Measurements from ENCODE around the gene PAQR3.
"Not testable (repeated sequence)": the region's sequence is repeated elsewhere in the genome, so short reads cannot be mapped to it uniquely, and the experiment has no call there.

Gene PAQR3

DNA sequence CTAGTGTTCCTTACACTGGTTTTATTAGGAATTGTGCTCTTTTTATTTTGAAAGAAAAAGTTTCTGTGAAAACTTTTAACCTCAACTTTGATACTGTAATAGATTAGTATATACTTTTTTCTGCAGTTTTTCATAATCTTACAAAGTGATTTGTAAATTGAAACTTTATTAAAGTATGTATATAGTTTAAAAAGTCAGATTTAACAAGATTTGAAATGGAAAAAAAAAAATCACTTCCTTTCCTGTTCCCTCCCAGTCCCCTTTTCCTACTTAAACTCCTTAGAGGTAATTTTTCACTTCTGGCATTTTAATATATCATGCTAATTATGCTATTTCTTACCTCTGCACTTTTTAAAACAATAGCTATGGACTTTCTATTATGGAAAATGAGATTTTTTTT lies 49.3 kb downstream of the PAQR3 start:
- Histone ChIP-seq H3K9me3 (ENCODE audit: control insufficient read depth, insufficient read depth, low read length) (no peaks in the 10 kb centered on the region), H3K9ac (ENCODE audit: low read depth, low read length) (no peak overlapping the region), H3K27me3 (ENCODE audit: control insufficient read depth, insufficient read depth, low read length) (no peaks in the 10 kb centered on the region), H3K4me1 (ENCODE audit: control insufficient read depth, insufficient read depth, low read length) (no peaks in the 10 kb centered on the region), H3K4me3 (ENCODE audit: low read depth, low read length) (no peak overlapping the region), H3K27ac (ENCODE audit: low read depth, low read length) (no peak overlapping the region), H3K36me3 (ENCODE audit: control insufficient read depth, insufficient read depth, low read length) (peaks cover 34% of the 10 kb centered on the region)

DNA sequence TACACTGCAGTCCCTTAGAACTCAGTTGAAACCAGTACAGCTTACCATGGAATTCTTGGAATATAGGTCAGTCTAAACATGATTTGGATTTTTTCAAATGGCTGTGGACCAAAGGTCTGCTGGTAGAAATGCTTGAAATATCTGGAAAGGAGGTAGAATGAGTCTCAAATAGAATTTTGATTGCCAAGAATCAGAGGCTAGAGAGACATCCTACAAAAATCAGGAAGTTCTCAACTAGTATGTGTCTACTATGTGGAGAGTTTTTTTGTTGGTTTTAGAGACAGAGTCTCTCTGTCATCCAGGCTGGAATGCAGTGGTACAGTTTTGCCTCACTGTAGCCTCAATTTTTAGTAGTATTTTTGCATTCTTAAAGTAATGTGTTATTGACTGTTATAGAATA lies 53.6 kb downstream of the PAQR3 start:
- H3K36me3 ChIP-seq (ENCODE audit: control insufficient read depth, insufficient read depth, low read length) = peaks cover 18% of the 10 kb centered on the region
- no peak overlapping the region for H3K4me3 ChIP-seq (ENCODE audit: low read depth, low read length)
- no peaks in the 10 kb centered on the region for H3K9me3 ChIP-seq (ENCODE audit: control insufficient read depth, insufficient read depth, low read length)
- no peak overlapping the region for H3K27ac ChIP-seq (ENCODE audit: low read depth, low read length)
- no peak overlapping the region for H3K9ac ChIP-seq (ENCODE audit: low read depth, low read length)
- no peaks in the 10 kb centered on the region for H3K27me3 ChIP-seq (ENCODE audit: control insufficient read depth, insufficient read depth, low read length)
- H3K4me1 ChIP-seq (ENCODE audit: control insufficient read depth, insufficient read depth, low read length) = no peaks in the 10 kb centered on the region

DNA sequence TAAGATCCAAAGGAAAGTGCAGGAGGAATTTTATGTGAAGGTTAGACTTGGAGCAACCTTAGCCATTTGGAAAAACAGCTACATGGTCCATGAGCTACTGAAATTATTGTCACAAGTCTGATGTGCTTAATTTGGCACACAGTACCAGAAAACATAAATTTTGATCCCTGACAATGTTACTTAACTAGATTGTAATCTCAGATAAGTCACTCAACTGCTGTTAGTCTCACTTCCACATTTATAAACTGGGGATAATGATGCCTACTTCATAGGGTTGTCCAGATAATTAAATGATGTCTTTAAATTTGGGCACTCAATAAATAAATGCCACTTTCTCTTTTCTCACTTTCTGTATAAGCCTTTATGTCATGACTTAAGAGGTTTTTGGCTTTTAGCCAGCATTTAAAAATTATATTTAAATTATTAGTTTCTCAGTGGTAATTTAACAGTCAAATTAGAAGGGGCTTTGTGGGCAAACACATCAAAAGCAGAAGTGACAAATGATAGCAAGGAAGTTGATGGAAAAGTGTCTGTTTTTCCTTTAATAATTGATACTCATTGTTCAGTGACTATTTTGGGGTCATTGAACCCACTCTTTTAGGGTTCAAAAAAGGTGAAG lies 58.3 kb downstream of the PAQR3 start:
- H3K9me3 ChIP-seq (ENCODE audit: control insufficient read depth, insufficient read depth, low read length) = no peaks in the 10 kb centered on the region

DNA sequence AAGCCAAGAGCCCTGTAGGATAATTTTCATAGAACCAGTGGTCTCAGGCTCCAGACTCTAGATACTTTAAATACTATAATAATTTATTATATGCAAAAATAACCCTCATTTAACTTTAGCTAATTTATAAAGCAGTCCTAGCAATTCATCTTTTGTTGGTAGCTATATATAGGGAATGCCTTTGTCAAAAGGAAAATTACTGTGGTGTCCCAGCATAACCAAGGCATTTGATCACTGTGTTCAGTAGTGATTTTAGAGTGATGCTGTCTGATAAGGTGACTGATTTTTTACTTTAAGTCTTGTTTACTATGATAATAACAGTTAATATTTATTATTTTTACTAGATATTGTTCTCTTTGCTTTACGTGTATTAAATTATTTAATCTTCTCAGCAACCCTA lies 61.2 kb downstream of the PAQR3 start:
- Histone ChIP-seq H3K9me3 (ENCODE audit: control insufficient read depth, insufficient read depth, low read length) (no peaks in the 10 kb centered on the region), H3K36me3 (ENCODE audit: control insufficient read depth, insufficient read depth, low read length) (peaks cover 44% of the 10 kb centered on the region), H3K27ac (ENCODE audit: low read depth, low read length) (no peak overlapping the region), H3K9ac (ENCODE audit: low read depth, low read length) (no peak overlapping the region), H3K4me3 (ENCODE audit: low read depth, low read length) (no peak overlapping the region), H3K27me3 (ENCODE audit: control insufficient read depth, insufficient read depth, low read length) (no peaks in the 10 kb centered on the region), H3K4me1 (ENCODE audit: control insufficient read depth, insufficient read depth, low read length) (peaks cover 19% of the 10 kb centered on the region)

More for the DNA sequence above, 58.3 kb downstream of the PAQR3 start:
- Histone ChIP-seq H3K9ac (ENCODE audit: low read depth, low read length) (no peak overlapping the region), H3K27ac (ENCODE audit: low read depth, low read length) (no peak overlapping the region), H3K27me3 (ENCODE audit: control insufficient read depth, insufficient read depth, low read length) (no peaks in the 10 kb centered on the region), H3K36me3 (ENCODE audit: control insufficient read depth, insufficient read depth, low read length) (peaks cover 20% of the 10 kb centered on the region), H3K4me1 (ENCODE audit: control insufficient read depth, insufficient read depth, low read length) (peaks cover 9% of the 10 kb centered on the region), H3K4me3 (ENCODE audit: low read depth, low read length) (no peak overlapping the region)

DNA sequence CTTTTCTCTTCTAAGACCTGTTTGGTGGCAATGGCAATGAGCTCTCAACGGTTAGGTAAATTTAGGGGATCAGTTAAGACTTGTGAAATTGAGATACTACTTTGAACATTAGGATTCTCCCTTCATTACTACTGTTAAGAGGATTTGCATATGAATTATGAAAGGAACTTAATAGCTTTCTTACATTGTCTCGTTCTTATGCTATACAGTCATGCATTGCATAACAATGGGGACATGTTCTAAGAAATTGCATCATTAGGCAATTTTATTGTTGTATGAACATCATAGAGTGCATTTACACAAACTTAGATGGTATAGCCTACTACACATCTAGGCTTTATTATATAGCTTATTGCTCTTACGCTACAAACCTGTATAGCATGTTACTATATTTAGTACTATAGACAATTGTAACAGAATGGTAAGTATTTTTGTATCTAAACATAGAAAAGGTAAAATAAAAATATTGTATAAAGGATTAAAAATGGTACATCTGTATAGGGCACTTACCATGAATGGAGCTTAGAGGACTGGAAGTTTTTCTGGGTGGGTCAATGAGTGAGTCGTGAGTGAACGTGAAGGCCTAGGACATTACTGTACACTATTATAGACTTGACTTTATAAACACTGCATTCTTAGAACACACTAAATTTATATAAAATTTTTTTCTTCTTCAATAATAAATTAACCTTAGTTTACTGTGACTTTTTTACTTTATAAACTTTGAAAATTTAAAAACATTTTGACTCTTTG lies 62.5 kb downstream of the PAQR3 start:
- Histone ChIP-seq H3K4me3 (ENCODE audit: low read depth, low read length) (no peak overlapping the region), H3K9ac (ENCODE audit: low read depth, low read length) (no peak overlapping the region), H3K27ac (ENCODE audit: low read depth, low read length) (peak overlapping the region; percentile 29), H3K27me3 (ENCODE audit: control insufficient read depth, insufficient read depth, low read length) (no peaks in the 10 kb centered on the region), H3K4me1 (ENCODE audit: control insufficient read depth, insufficient read depth, low read length) (peaks cover 19% of the 10 kb centered on the region), H3K9me3 (ENCODE audit: control insufficient read depth, insufficient read depth, low read length) (no peaks in the 10 kb centered on the region), H3K36me3 (ENCODE audit: control insufficient read depth, insufficient read depth, low read length) (peaks cover 56% of the 10 kb centered on the region)

DNA sequence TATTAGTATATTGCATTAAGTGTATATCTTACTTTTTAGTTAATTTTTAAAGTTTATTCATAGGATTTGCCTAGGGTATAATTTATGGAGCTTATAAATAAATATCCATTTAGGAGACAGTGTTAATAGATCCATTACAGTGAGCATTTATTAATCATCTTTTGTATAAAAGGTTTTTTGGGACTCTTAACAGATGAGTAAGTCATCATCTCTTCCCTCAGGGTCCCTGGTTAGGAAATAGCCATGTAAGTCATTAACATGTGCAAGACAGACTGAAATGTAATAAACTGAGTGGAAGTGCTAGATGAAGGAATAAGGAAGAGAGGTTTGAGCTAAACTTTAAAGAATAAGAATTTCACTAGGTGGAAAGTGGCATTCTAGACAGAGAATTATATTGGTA lies 69.2 kb downstream of the PAQR3 start:
- H3K36me3 ChIP-seq (ENCODE audit: control insufficient read depth, insufficient read depth, low read length) = peaks cover 59% of the 10 kb centered on the region
- H3K4me1 ChIP-seq (ENCODE audit: control insufficient read depth, insufficient read depth, low read length) = 0 out of 2 replicates have a peak, but pooled peaks cover under 1% of the 10 kb centered on the region
- no peaks in the 10 kb centered on the region for H3K27me3 ChIP-seq (ENCODE audit: control insufficient read depth, insufficient read depth, low read length)

DNA sequence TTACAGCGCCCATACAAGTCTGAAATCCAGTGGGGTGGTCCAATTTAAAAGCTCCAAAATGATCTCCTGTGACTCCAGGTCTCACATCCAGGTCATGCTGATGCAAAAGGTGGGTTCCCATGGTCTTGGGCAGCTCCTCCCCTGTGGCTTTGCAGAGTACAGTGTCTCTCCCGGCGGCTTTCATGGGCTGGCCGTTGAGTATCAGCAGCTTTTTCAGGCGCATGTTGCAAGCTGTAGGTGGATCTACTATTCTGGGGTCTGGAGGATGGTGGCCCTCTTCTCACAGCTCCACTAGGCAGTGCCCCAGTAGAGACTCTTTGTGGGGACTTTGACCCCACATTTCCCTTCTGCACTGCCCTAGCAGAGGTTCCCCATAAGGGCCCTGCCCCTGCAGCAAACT lies 70.5 kb downstream of the PAQR3 start:
- H3K27ac ChIP-seq (ENCODE audit: low read depth, low read length); H3K4me1 ChIP-seq (ENCODE audit: control insufficient read depth, insufficient read depth, low read length); H3K9me3 ChIP-seq (ENCODE audit: control insufficient read depth, insufficient read depth, low read length); H3K9ac ChIP-seq (ENCODE audit: low read depth, low read length); H3K4me3 ChIP-seq (ENCODE audit: low read depth, low read length); H3K27me3 ChIP-seq (ENCODE audit: control insufficient read depth, insufficient read depth, low read length): not testable (repeated sequence)
- H3K36me3 ChIP-seq (ENCODE audit: control insufficient read depth, insufficient read depth, low read length) = peaks cover 49% of the 10 kb centered on the region

More for the DNA sequence above, 69.2 kb downstream of the PAQR3 start:
- Histone ChIP-seq H3K9me3 (ENCODE audit: control insufficient read depth, insufficient read depth, low read length) (no peaks in the 10 kb centered on the region), H3K9ac (ENCODE audit: low read depth, low read length) (no peak overlapping the region), H3K27ac (ENCODE audit: low read depth, low read length) (no peak overlapping the region), H3K4me3 (ENCODE audit: low read depth, low read length) (no peak overlapping the region)

DNA sequence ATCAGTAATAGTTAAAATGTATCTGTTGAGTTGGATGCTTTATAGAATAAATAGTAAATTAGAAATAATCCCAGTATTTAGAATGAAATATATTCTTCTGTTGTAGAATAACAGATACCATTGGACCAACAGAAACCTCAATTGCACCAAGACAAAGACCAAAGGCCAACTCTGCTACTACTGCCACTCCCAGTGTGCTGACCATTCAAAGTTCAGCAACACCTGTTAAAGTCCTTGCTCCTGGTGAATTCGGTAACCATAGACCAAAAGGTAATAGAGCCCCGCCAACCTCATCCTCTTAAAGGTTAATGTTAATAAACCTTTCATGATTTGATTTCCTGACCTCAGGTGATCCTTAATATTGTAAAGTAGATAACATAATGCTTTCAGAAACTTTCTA lies 73.8 kb downstream of the PAQR3 start:
- H3K9ac ChIP-seq (ENCODE audit: low read depth, low read length) = no peak overlapping the region
- no peaks in the 10 kb centered on the region for H3K27me3 ChIP-seq (ENCODE audit: control insufficient read depth, insufficient read depth, low read length)
- no peaks in the 10 kb centered on the region for H3K4me1 ChIP-seq (ENCODE audit: control insufficient read depth, insufficient read depth, low read length)
- no peak overlapping the region for H3K27ac ChIP-seq (ENCODE audit: low read depth, low read length)
- H3K4me3 ChIP-seq (ENCODE audit: low read depth, low read length) = no peak overlapping the region
- H3K36me3 ChIP-seq (ENCODE audit: control insufficient read depth, insufficient read depth, low read length) = peaks cover 23% of the 10 kb centered on the region
- H3K9me3 ChIP-seq (ENCODE audit: control insufficient read depth, insufficient read depth, low read length) = no peaks in the 10 kb centered on the region

DNA sequence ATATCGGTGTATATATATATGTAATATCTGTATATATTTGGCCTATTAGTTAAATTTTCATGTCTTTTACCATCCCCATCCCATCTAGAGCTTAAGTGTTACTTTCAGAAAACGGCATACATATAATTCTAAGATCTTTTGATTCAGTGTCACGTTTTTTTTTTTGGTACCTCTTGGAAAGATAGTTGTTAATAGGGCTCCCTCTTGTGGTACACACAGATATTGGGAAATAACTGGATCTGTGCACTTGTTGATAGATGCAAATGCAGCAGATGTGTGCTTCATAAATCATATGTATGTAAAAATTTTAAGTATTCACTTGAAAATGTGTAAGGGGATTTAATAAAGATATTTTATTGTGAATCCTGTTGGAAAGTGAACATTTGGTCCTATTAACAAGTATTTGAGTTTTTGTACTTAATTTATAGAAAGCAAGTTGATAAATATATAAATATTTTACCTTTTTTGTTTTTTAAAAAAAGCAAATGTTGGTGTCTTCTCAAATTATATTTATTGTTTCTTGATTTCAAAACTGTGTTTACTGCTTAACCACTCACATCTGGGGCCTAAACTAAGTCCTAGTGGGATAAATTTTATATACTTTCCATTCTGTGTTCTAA lies 74.7 kb downstream of the PAQR3 start:
- Histone ChIP-seq H3K27me3 (ENCODE audit: control insufficient read depth, insufficient read depth, low read length) (no peaks in the 10 kb centered on the region), H3K4me3 (ENCODE audit: low read depth, low read length) (no peak overlapping the region), H3K4me1 (ENCODE audit: control insufficient read depth, insufficient read depth, low read length) (no peaks in the 10 kb centered on the region), H3K36me3 (ENCODE audit: control insufficient read depth, insufficient read depth, low read length) (peaks cover 23% of the 10 kb centered on the region), H3K9ac (ENCODE audit: low read depth, low read length) (no peak overlapping the region), H3K9me3 (ENCODE audit: control insufficient read depth, insufficient read depth, low read length) (no peaks in the 10 kb centered on the region), H3K27ac (ENCODE audit: low read depth, low read length) (no peak overlapping the region)

DNA sequence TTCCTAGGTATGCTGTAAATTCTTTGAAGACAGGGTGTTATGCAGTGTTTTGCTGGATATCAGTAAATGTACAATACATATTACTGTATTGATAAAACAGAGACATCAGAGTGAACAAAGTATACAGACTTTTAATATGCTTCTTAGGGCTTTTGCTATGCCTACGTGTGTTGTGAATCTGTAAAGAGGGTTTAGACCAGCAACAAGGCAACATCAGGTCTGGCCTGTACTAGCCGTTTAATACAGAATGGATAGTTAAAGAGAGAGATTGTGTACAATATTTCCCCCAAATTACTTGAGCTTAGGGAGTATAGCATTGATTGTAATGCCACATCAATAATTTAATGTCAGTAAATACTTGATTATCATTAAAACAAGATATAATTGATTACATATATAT lies 75.2 kb downstream of the PAQR3 start:
- peaks cover 27% of the 10 kb centered on the region for H3K36me3 ChIP-seq (ENCODE audit: control insufficient read depth, insufficient read depth, low read length)
- H3K27ac ChIP-seq (ENCODE audit: low read depth, low read length) = no peak overlapping the region
- no peak overlapping the region for H3K4me3 ChIP-seq (ENCODE audit: low read depth, low read length)
- no peaks in the 10 kb centered on the region for H3K9me3 ChIP-seq (ENCODE audit: control insufficient read depth, insufficient read depth, low read length)
- no peaks in the 10 kb centered on the region for H3K27me3 ChIP-seq (ENCODE audit: control insufficient read depth, insufficient read depth, low read length)
- H3K4me1 ChIP-seq (ENCODE audit: control insufficient read depth, insufficient read depth, low read length) = no peaks in the 10 kb centered on the region
- H3K9ac ChIP-seq (ENCODE audit: low read depth, low read length) = no peak overlapping the region

DNA sequence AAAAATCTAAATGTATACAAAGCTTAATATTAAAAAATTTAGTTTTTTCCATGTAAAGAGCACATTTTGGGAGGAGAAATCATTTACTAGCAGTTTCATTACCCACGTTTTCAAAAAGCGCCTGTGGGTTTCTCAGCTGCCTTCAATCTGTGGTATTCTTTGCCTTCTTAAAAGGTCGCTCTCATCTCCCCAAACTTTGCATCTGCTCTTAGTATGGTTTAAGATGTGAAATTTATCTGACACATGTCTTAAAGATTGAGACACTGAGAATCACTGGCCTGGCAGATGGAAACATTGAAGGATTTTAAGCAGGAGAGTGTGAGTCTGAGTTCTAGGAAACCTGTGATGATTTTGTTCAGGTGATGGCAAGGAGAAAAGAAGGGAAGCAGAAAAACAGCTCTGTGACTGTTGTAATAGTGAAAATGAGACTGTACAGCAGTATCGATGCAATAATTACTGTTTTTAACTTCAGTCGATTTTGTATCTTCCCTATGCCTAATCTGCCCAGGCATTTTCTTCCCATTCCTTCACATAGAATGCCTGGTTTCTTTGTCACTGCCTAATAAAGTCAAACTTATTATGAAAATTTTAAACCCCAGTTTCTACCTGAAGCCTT lies 75.9 kb downstream of the PAQR3 start:
- H3K9ac ChIP-seq (ENCODE audit: low read depth, low read length) = no peak overlapping the region
- H3K27ac ChIP-seq (ENCODE audit: low read depth, low read length) = no peak overlapping the region
- H3K36me3 ChIP-seq (ENCODE audit: control insufficient read depth, insufficient read depth, low read length) = peaks cover 27% of the 10 kb centered on the region
- H3K27me3 ChIP-seq (ENCODE audit: control insufficient read depth, insufficient read depth, low read length) = no peaks in the 10 kb centered on the region
- H3K9me3 ChIP-seq (ENCODE audit: control insufficient read depth, insufficient read depth, low read length) = no peaks in the 10 kb centered on the region
- H3K4me1 ChIP-seq (ENCODE audit: control insufficient read depth, insufficient read depth, low read length) = no peaks in the 10 kb centered on the region
- no peak overlapping the region for H3K4me3 ChIP-seq (ENCODE audit: low read depth, low read length)

All from HUES48 (cell line).